Measurements from ENCODE around the gene CD74.
"Not testable (repeated sequence)": the region's sequence is repeated elsewhere in the genome, so short reads cannot be mapped to it uniquely, and the experiment has no call there.

Gene CD74

GRCh38 chr5:150440948-150441812, 28.5 kb upstream of the CD74 start:
- no peak for DNase-seq

- no peak for DNase-seq
Observed at GRCh38 chr5:150438873-150439546, 26.3 kb upstream of the CD74 start.

- DNase-seq = peak; percentile 77
Observed at GRCh38 chr5:150436141-150436680, 23.5 kb upstream of the CD74 start.

GRCh38 chr5:150434464-150434863, 21.8 kb upstream of the CD74 start:
- no peak for DNase-seq

GRCh38 chr5:150431574-150431973, 18.9 kb upstream of the CD74 start:
- no peak for DNase-seq

GRCh38 chr5:150431048-150431447, 18.3 kb upstream of the CD74 start:
- no peak for DNase-seq

- DNase-seq = no peak
Observed at GRCh38 chr5:150429410-150429873, 16.7 kb upstream of the CD74 start.

- DNase-seq = no peak
Observed at GRCh38 chr5:150428978-150429377, 16.3 kb upstream of the CD74 start.

- no peak for DNase-seq
Observed at GRCh38 chr5:150428106-150428876, 15.6 kb upstream of the CD74 start.

GRCh38 chr5:150426165-150426564, 13.5 kb upstream of the CD74 start:
- DNase-seq = not testable (repeated sequence)

GRCh38 chr5:150422758-150423157, 10.0 kb upstream of the CD74 start:
- no peak for DNase-seq

- no peak for DNase-seq
Observed at GRCh38 chr5:150422075-150422474, 9.4 kb upstream of the CD74 start.

GRCh38 chr5:150419630-150420270, 7.0 kb upstream of the CD74 start:
- DNase-seq = no peak

- not testable (repeated sequence) for DNase-seq
Observed at GRCh38 chr5:150413902-150414790, 1.4 kb upstream of the CD74 start.

- DNase-seq = no peak
Observed at GRCh38 chr5:150413176-150413901, 629 bp upstream of the CD74 start.

- DNase-seq = no peak
Observed at GRCh38 chr5:150411245-150411979, 1.3 kb downstream of the CD74 start.

- DNase-seq = peak; percentile 24
Observed at GRCh38 chr5:150410524-150411244, 2.0 kb downstream of the CD74 start.

GRCh38 chr5:150409638-150410523, 2.8 kb downstream of the CD74 start:
- peak; percentile 77 for DNase-seq
